GM12878 (cell line): Measurements from ENCODE around the gene STK10. TPM values are rescaled to one million over a fixed set of nuclear protein-coding genes. Genes with fewer than 3 reads are reported as not detected.

Experiments used
- BCL3 ChIP-seq: IDR thresholded peaks from 2 replicates; pipeline ENCODE4 v1.6.1; 2011; ENCODE audit warnings: borderline replicate concordance, low read depth, mild to moderate bottlenecking, moderate library complexity, low read length; ENCODE audit not compliant: insufficient read depth, poor library complexity, severe bottlenecking
- BMI1 ChIP-seq: fragments of 450-650 bp; IDR thresholded peaks from 2 replicates; pipeline ENCODE4 v1.6.1; 2016; ENCODE audit warnings: mild to moderate bottlenecking, moderate library complexity, borderline replicate concordance
- CEBPZ ChIP-seq: fragments of 150-350 bp; IDR thresholded peaks from 2 replicates; pipeline ENCODE4 v1.6.1; 2016; ENCODE audit warnings: low read depth, low read length
- DPF2 ChIP-seq: fragments of 450-650 bp; IDR thresholded peaks from 2 replicates; pipeline ENCODE4 v1.6.1; 2017; ENCODE audit warnings: mild to moderate bottlenecking
- EZH2 ChIP-seq: IDR thresholded peaks from 2 replicates; pipeline ENCODE4 v1.6.1; 2012; ENCODE audit warnings: low read depth, mild to moderate bottlenecking, control low read depth, inconsistent platforms, low read length, borderline replicate concordance; ENCODE audit not compliant: control insufficient read depth
- GATAD2B ChIP-seq: fragments of 450-650 bp; conservative IDR thresholded peaks from 2 replicates; pipeline ENCODE4 v1.6.1; 2017; ENCODE audit warnings: low read depth, mild to moderate bottlenecking, moderate library complexity
- HDAC6 ChIP-seq: fragments of 200-600 bp; sonication (generic); IDR thresholded peaks from one replicate; pipeline ENCODE4 v1.8.0; 2017; ENCODE audit warnings: antibody characterized with exemption; ENCODE audit not compliant: unreplicated experiment
- HDGF ChIP-seq: fragments of 450-650 bp; IDR thresholded peaks from 2 replicates; pipeline ENCODE4 v1.6.1; 2016; ENCODE audit warnings: antibody characterized with exemption
- IRF5 ChIP-seq: fragments of 450-650 bp; IDR thresholded peaks from 2 replicates; pipeline ENCODE4 v1.6.1; 2017; ENCODE audit warnings: borderline replicate concordance
- MAX ChIP-seq: IDR thresholded peaks from 2 replicates; pipeline ENCODE4 v1.6.1; 2012; ENCODE audit warnings: low read depth, low read length, improper control_type of control experiment
- PBX3 ChIP-seq: IDR thresholded peaks from 2 replicates; pipeline ENCODE4 v1.6.1; 2011; ENCODE audit warnings: mild to moderate bottlenecking, low read depth, low read length, moderate library complexity; ENCODE audit not compliant: insufficient replicate concordance
- REST ChIP-seq: IDR thresholded peaks from 2 replicates; pipeline ENCODE4 v1.6.1; 2012; ENCODE audit warnings: mild to moderate bottlenecking, low read depth, low read length
- SP1 ChIP-seq: IDR thresholded peaks from one replicate; pipeline ENCODE4 v1.6.1; 2011; ENCODE audit warnings: low read depth, low read length
- USF2 ChIP-seq: IDR thresholded peaks from 2 replicates; pipeline ENCODE4 v1.6.1; 2011; ENCODE audit warnings: low read depth, low read length, improper control_type of control experiment, borderline replicate concordance
- ZBED1 ChIP-seq: IDR thresholded peaks from 2 replicates; pipeline ENCODE4 v1.6.1; 2016; ENCODE audit warnings: borderline replicate concordance
- polyA plus RNA-seq, 11 experiments: library from polyadenylated mRNA; depleted of rRNA in 4 of 11; unstranded in 6 of 11; stranded (reverse) in 5 of 11; fragments of >200 nt; fragmentation: Nextera tagmentation in 4 of 11; fragmentation: Illumina TruSeq in 1 of 11; extraction: Ambion mirVana in 4 of 11; extraction: Trizol in 1 of 11; gene quantifications; 1 replicate in 1 of 11; 2 replicates in 10 of 11; pipeline versions ENCODE4 v1.2.1 to v1.2.3, GENCODE V29; 2011 to 2016; ENCODE audit warnings: inconsistent platforms in 2 of 11, missing spikeins in 2 of 11, low read depth in 1 of 11
- total RNA-seq, 4 experiments: library from RNA; depleted of rRNA in 3 of 4; stranded (reverse); fragments of >200 nt in 3 of 4; fragmentation: Illumina TruSeq in 1 of 4; extraction: Trizol in 1 of 4; gene quantifications; 2 replicates each; pipeline versions ENCODE4 v1.2.1 to v1.2.3, GENCODE V29; 2013 to 2021

STK10 gene
- total and polyA plus RNA-seq, 10 of the 15 experiments (the other 5 are each of a cell fraction or from before 2014, with no cell fraction given): 14.2 to 96.4 (median 50.6) TPM

- 0 out of 2 replicates have a peak, but pooled peaks have one; percentile 13 for TF ChIP-seq REST
- TF ChIP-seq BCL3: no peak
- no peak; the same call in 1 of the 2 replicates for TF ChIP-seq HDGF
- no peak for TF ChIP-seq USF2
- TF ChIP-seq BMI1: no peak
- TF ChIP-seq SP1: peak; percentile 76
- TF ChIP-seq ZBED1: peak; percentile 63; the same call in 1 of the 2 replicates
- no peak for TF ChIP-seq HDAC6
- TF ChIP-seq PBX3: no peak
- no peak for TF ChIP-seq IRF5
- TF ChIP-seq DPF2: peak; percentile 39
- no peak for TF ChIP-seq EZH2
- TF ChIP-seq MAX: peak; percentile 48; the same call in 1 of the 2 replicates
- no peak for TF ChIP-seq CEBPZ
- TF ChIP-seq GATAD2B: peak; percentile 85
Measured at GRCh38 chr5:172178991-172179989, 8.7 kb downstream of the STK10 start (continued).
